A549 (cell line): Measurements from ENCODE around the gene GSTP1. TPM values are rescaled to one million over a fixed set of nuclear protein-coding genes. Genes with fewer than 3 reads are reported as not detected.

Experiments
- ATAC-seq, 2 experiments: fragments of 200-7000 bp in 1 of 2; fragments of >200 bp in 1 of 2; cut with Nextera tagmentation in 1 of 2; cut with Tn5 transposase in 1 of 2; 3 replicates each; pipeline versions ENCODE4 v1.8.0 to v1.9.1; 2018 to 2020; ENCODE audit warnings: mild to moderate bottlenecking in 1 of 2, moderate library complexity in 1 of 2
- CTCF ChIA-PET: fragments of 300-600 bp; sonication (Branson Sonifier 250); formaldehyde crosslinking; extraction: SDS; loops from one replicate; lab custom pipeline; 2021; ENCODE audit warnings: antibody characterized with exemption, inconsistent platforms; lab: Yijun Ruan, JAX
- POLR2A ChIA-PET: fragments of 350-600 bp; formaldehyde crosslinking; extraction: SDS; loops from one replicate; lab custom pipeline; 2021; ENCODE audit warnings: antibody characterized with exemption, inconsistent platforms; lab: Yijun Ruan, JAX
- DNase-seq, 2 experiments: peaks; one replicate each; pipeline versions ENCODE4 v3.0.0 to v3.0.0-alpha.2; 2011 to 2016; ENCODE audit warnings: low read depth in 1 of 2, low spot score in 1 of 2
- FAIRE-seq: peaks from 2 replicates; lab custom pipeline; 2011; peaks lifted over from hg19 to GRCh38; lab: Jason Lieb, UNC
- H3K27ac ChIP-seq, 2 experiments: fragments of >200 bp; sonication (Bioruptor Twin); formaldehyde crosslinking; 3 replicates each; pipeline ENCODE4 v1.5.1; 2016 to 2017
- H3K4me1 ChIP-seq: fragments of >200 bp; sonication (Bioruptor Twin); formaldehyde crosslinking; 3 replicates; pipeline ENCODE4 v1.6.1; 2016
- H3K4me2 ChIP-seq: fragments of >200 bp; sonication (Bioruptor Twin); formaldehyde crosslinking; 3 replicates; pipeline ENCODE4 v1.6.1; 2016
- H3K4me3 ChIP-seq: fragments of >200 bp; sonication (Bioruptor Twin); formaldehyde crosslinking; 3 replicates; pipeline ENCODE4 v1.5.1; 2016
- H3K9me3 ChIP-seq: fragments of >200 bp; sonication (Bioruptor Twin); formaldehyde crosslinking; 3 replicates; pipeline ENCODE4 v1.6.1; 2016
- ATOH8 ChIP-seq: fragments of 250-450 bp; sonication (Bioruptor Pico); IDR thresholded peaks from 2 replicates; pipeline ENCODE4 v1.5.0; 2020; ENCODE audit warnings: low read depth, mild to moderate bottlenecking, moderate library complexity
- BCL3 ChIP-seq: fragments of >200 bp; sonication (Bioruptor Twin); formaldehyde crosslinking; IDR thresholded peaks from 3 replicates; pipeline ENCODE4 v1.6.1; 2016
- CHD2 ChIP-seq: fragments of 150-350 bp; IDR thresholded peaks from 2 replicates; pipeline ENCODE4 v1.6.1; 2014; ENCODE audit warnings: low read length; ENCODE audit not compliant: partially characterized antibody
- CHD4 ChIP-seq: fragments of 200-600 bp; sonication (generic); IDR thresholded peaks from 2 replicates; pipeline ENCODE4 v1.6.1; 2016; ENCODE audit warnings: antibody characterized with exemption, mild to moderate bottlenecking, borderline replicate concordance
- CTCF ChIP-seq: fragments of >200 bp; sonication (Bioruptor Twin); formaldehyde crosslinking; IDR thresholded peaks from 3 replicates; pipeline ENCODE4 v1.5.1; 2016
- EHMT2 ChIP-seq: fragments of 200-600 bp; sonication (generic); IDR thresholded peaks from 2 replicates; pipeline ENCODE4 v1.6.1; 2016; ENCODE audit warnings: antibody characterized with exemption, low read depth, mild to moderate bottlenecking, moderate library complexity
- ELK1 ChIP-seq: fragments of 150-350 bp; IDR thresholded peaks from 2 replicates; pipeline ENCODE4 v1.6.1; 2014; ENCODE audit warnings: low read depth, mild to moderate bottlenecking, low read length
- HDAC2 ChIP-seq: fragments of 200-600 bp; sonication (generic); IDR thresholded peaks from 2 replicates; pipeline ENCODE4 v1.6.1; 2016
- HES2 ChIP-seq: fragments of >200 bp; sonication (Bioruptor Twin); formaldehyde crosslinking; IDR thresholded peaks from 2 replicates; pipeline ENCODE4 v1.6.1; 2016
- HMGXB4 ChIP-seq: fragments of 250-450 bp; sonication (Bioruptor Pico); IDR thresholded peaks from 2 replicates; pipeline ENCODE4 v1.5.0; 2021; ENCODE audit warnings: mild to moderate bottlenecking, moderate library complexity, borderline replicate concordance
- HOXA7 ChIP-seq: fragments of 250-450 bp; sonication (Bioruptor Pico); IDR thresholded peaks from 2 replicates; pipeline ENCODE4 v1.5.0; 2020; ENCODE audit warnings: mild to moderate bottlenecking, moderate library complexity
- HOXB5 ChIP-seq: fragments of 250-450 bp; sonication (Bioruptor Pico); IDR thresholded peaks from 2 replicates; pipeline ENCODE4 v1.5.0; 2020; ENCODE audit warnings: mild to moderate bottlenecking, moderate library complexity
- JUN ChIP-seq, 2 experiments: fragments of >200 bp; sonication (Bioruptor Twin); formaldehyde crosslinking; IDR thresholded peaks; 2 replicates in 1 of 2; 3 replicates in 1 of 2; pipeline ENCODE4 v1.6.1; 2016 to 2017
- KDM1A ChIP-seq: fragments of 200-600 bp; sonication (generic); IDR thresholded peaks from 2 replicates; pipeline ENCODE4 v1.6.1; 2016; ENCODE audit warnings: low read depth, mild to moderate bottlenecking
- KDM5A ChIP-seq: fragments of 200-600 bp; sonication (generic); IDR thresholded peaks from 2 replicates; pipeline ENCODE4 v1.6.1; 2016; ENCODE audit warnings: antibody characterized with exemption, mild to moderate bottlenecking
- MAZ ChIP-seq: fragments of 150-350 bp; IDR thresholded peaks from 2 replicates; pipeline ENCODE4 v1.6.1; 2014; ENCODE audit warnings: antibody characterized with exemption, low read depth, low read length, borderline replicate concordance
- PHF8 ChIP-seq: fragments of 200-600 bp; sonication (generic); IDR thresholded peaks from 2 replicates; pipeline ENCODE4 v1.6.1; 2016; ENCODE audit warnings: low read depth, mild to moderate bottlenecking, antibody characterized with exemption, moderate library complexity, borderline replicate concordance
- POLR2A ChIP-seq: IDR thresholded peaks from 2 replicates; pipeline ENCODE4 v1.6.1; 2012; ENCODE audit warnings: mild to moderate bottlenecking, low read length
- RCOR1 ChIP-seq: fragments of 150-350 bp; IDR thresholded peaks from 2 replicates; pipeline ENCODE4 v1.6.1; 2014; ENCODE audit warnings: antibody characterized with exemption, low read length, low read depth
- RNF2 ChIP-seq: fragments of 200-600 bp; sonication (generic); IDR thresholded peaks from 2 replicates; pipeline ENCODE4 v1.6.1; 2016; ENCODE audit warnings: low read depth, mild to moderate bottlenecking, antibody characterized with exemption, moderate library complexity, borderline replicate concordance
- SMC3 ChIP-seq: fragments of >200 bp; sonication (Bioruptor Twin); formaldehyde crosslinking; IDR thresholded peaks from 3 replicates; pipeline ENCODE4 v1.6.1; 2018; ENCODE audit warnings: inconsistent platforms
- SREBF2 ChIP-seq: fragments of 450-650 bp; IDR thresholded peaks from 2 replicates; pipeline ENCODE4 v1.6.1; 2014; ENCODE audit warnings: mild to moderate bottlenecking, moderate library complexity
- TP53 ChIP-seq: fragments of 250-450 bp; sonication (Bioruptor Pico); IDR thresholded peaks from 2 replicates; pipeline ENCODE4 v1.5.0; 2021; ENCODE audit warnings: mild to moderate bottlenecking, moderate library complexity
- WGBS: methylation state at CpG from one replicate; pipeline ENCODE4 v1.1.6; 2017; ENCODE audit errors: missing lambda C conversion rate; 5-methylcytosine and 5-hydroxymethylcytosine counted together
- polyA plus RNA-seq, 4 experiments: library from polyadenylated mRNA; depleted of rRNA in 3 of 4; stranded (reverse); fragments of >200 nt; fragmentation: RNase III in 1 of 4; extraction: RNeasy Plus Mini Kit Qiagen cat#74134 plus additional on column Dnase treatment in 1 of 4; gene quantifications; 2 replicates in 3 of 4; 3 replicates in 1 of 4; pipeline ENCODE4 v1.2.3, GENCODE V29; 2011 to 2017

The GSTP1 gene
- polyA plus RNA-seq, 2 of the 4 experiments (the other 2 are of a cell fraction) = 991 to 1,034 TPM

DNA sequence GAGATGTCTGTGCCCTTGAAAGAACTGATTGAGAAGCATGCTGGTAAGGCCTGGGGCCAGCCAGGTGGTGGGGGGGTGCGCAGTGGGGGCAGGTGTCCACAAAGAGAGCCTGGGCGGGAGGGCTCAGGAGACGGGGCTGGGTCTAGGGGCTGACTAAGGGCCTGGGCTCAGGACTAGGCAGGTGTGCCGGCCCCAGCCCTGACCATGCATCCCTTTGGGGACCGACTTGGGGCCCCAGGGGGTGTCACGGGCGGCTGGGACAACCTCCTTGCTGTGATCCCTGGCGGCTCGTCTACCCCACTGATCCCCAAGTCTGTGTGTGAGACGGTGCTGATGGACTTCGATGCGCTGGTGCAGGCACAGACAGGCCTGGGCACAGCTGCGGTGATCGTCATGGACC is 27.6 kb downstream of the GSTP1 start:
- Histone ChIP-seq H3K4me3 (no peak overlapping the region), H3K27ac (no peak overlapping the region), H3K4me1 (peaks cover 11% of the 10 kb centered on the region), H3K9me3 (no peaks in the 10 kb centered on the region), H3K4me2 (no peak overlapping the region)
- FAIRE-seq = no peak
- no peak for ATAC-seq
- no peak for DNase-seq
- 93% methylated on average over 11 of the region's 14 CpGs for WGBS
- POLR2A ChIA-PET = no interaction called here
- CTCF ChIA-PET = interaction anchor here (1.3 to 10.2 kb wide), 2 partner anchors 18 to 37 kb away, joined by 5 to 181 read pairs; partner anchors contain the start of gene NUDT8
- TF ChIP-seq SREBF2 (no peak), HDAC2 (no peak), SMC3 (no peak), MAZ (no peak), HOXA7 (CRISPR knock-in tag) (no peak), CTCF (no peak), ATOH8 (CRISPR knock-in tag) (no peak), HOXB5 (CRISPR knock-in tag) (no peak)

DNA sequence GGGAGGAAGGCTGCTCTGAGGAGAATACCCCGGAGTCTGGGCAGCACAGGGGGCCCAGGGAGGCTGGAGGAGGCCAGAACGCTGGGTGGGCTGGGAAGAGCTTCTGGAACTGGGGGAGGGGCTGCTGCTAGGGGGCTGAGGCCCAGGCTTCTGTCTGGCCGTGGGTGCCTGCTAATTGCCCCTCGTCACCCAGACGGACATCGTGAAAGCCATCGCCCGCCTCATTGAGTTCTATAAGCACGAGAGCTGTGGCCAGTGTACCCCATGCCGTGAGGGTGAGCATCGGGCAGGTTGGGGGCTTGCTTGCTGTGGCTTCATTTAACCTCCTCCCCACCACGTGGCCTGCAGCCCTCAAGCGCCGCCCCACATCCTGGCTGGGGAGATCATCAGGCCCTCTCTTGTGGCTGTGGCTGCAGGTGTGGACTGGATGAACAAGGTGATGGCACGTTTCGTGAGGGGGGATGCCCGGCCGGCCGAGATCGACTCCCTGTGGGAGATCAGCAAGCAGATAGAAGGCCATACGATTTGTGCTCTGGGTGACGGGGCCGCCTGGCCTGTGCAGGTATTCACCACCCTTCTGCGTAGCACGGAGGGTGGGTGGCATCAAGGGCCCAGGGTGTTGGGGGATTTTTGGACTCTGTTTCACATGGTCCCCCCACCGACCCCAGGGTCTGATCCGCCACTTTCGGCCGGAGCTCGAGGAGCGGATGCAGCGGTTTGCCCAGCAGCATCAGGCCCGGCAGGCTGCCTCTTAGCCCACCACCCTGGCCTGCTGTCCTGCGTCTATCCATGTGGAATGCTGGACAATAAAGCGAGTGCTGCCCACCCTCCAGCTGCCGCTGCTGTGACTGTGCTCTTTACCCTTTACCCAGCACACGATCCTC is 28.3 kb downstream of the GSTP1 start:
- POLR2A ChIA-PET = no interaction called here
- 94% methylated on average over 32 of the region's 37 CpGs for WGBS
- H3K27ac ChIP-seq = no peak overlapping the region
- DNase-seq (no peak), FAIRE-seq (no peak), ATAC-seq (no peak)
- CTCF ChIA-PET = interaction anchor here (0.9 to 10.2 kb wide), 6 partner anchors 17 to 182 kb away, joined by 3 to 181 read pairs (median 4); partner anchors contain the start of genes GSTP1 and NUDT8
- no peaks in the 10 kb centered on the region for H3K9me3 ChIP-seq
- no peak overlapping the region for H3K4me2 ChIP-seq
- peaks cover 9% of the 10 kb centered on the region; the same call in 1 of the 3 replicates for H3K4me1 ChIP-seq
- TF ChIP-seq TP53 (no peak), RCOR1 (no peak), CHD4 (no peak), EHMT2 (no peak), KDM1A (no peak), JUN (IDR thresholded peaks at IDR 0.05) (no peak), RNF2 (no peak), ELK1 (no peak), CHD2 (no peak)
- TF ChIP-seq, all 56 proteins: peak for 0
- H3K4me3 ChIP-seq = no peak overlapping the region

- no peaks in the 10 kb centered on the region for H3K9me3 ChIP-seq
- no peak for FAIRE-seq
- TF ChIP-seq PHF8 = no peak
- TF ChIP-seq POLR2A = no peak
- no peak for TF ChIP-seq HMGXB4
- no peak for TF ChIP-seq EHMT2
- no peak for TF ChIP-seq ELK1
- no peak for TF ChIP-seq KDM5A
- no peak for TF ChIP-seq HES2
- TF ChIP-seq CHD4 = no peak
- no peak for TF ChIP-seq BCL3
- no peak overlapping the region for H3K27ac ChIP-seq
- no peak for DNase-seq
- ChIA-PET POLR2A (no interaction called here), CTCF (interaction anchor here (0.9 to 10.2 kb wide), 9 partner anchors 16 to 290 kb away, joined by 3 to 181 read pairs (median 5); partner anchors contain the start of genes GSTP1 and NUDT8)
- no peak for ATAC-seq
- H3K4me2 ChIP-seq = no peak overlapping the region
- 97% methylated on average over 9 of the region's 13 CpGs for WGBS
- H3K4me1 ChIP-seq = peaks cover 5% of the 10 kb centered on the region; the same call in 1 of the 3 replicates
- H3K4me3 ChIP-seq = no peak overlapping the region
Observed at GRCh38 chr11:67612751-67613150, 29.1 kb downstream of the GSTP1 start.
